ENCODE results near the gene HHLA2. TPM values are rescaled to one million over a fixed set of nuclear protein-coding genes. Genes with fewer than 3 reads are reported as not detected.
A peak's percentile ranks its signal among the peaks of the same experiment; 100 is the strongest.

HHLA2 gene
- total RNA-seq, 3 donors from 2014 or later (not counting 1 experiment from before 2014, with no cell fraction given) = 0.09 TPM; not detected in 2

DNA sequence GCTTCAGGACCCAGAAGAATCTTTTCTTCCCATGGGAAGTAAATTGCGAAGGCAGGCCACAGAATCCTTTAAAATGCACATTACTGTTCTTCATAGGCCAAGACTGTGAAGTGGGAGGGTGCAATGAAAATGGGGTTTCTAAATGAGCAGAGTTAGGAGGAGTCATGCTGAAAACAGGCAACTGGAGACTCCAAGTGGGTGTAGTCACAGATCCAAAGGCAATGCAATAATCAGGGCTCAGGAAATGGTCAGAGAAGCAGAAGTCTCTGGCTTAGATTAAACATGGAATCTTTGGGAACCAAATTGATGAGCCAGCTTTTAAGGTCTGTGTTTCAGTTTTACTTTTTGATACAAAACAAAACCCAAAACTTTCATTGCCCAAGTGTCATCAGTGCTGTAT lies 37.6 kb downstream of the HHLA2 start:
- Histone ChIP-seq H3K36me3 (ENCODE audit: control insufficient read depth, insufficient read depth, low read length) (no peaks in the 10 kb centered on the region), H3K4me1 (ENCODE audit: control insufficient read depth, insufficient read depth, low read length) (no peaks in the 10 kb centered on the region), H3K27me3 (ENCODE audit: control insufficient read depth, insufficient read depth, low read length) (no peaks in the 10 kb centered on the region), H3K27ac (ENCODE audit: low read length) (no peak overlapping the region), H3K9me3 (ENCODE audit: control insufficient read depth, insufficient read depth, low read length) (no peaks in the 10 kb centered on the region), H3K4me3 (ENCODE audit: low read length) (no peak overlapping the region)
- intact Hi-C loops (cut with micrococcal nuclease) = no loop called here
- Mint-ChIP-seq H3K4me3 (no peak overlapping the region), H3K36me3 (no peaks in the 10 kb centered on the region), H3K9me3 (no peaks in the 10 kb centered on the region), H3K27me3 (ENCODE audit: low read depth in 2 of 2) (peaks cover 0 to 2% of the 10 kb centered on the region in 2 donors), H3K27ac (no peak overlapping the region), H3K4me1 (no peaks in the 10 kb centered on the region)
- DNase-seq (no peak), ATAC-seq (no peak)
- no CpG with 5 or more reads among the region's 1 CpG for WGBS (ENCODE audit: insufficient coverage)
- no peak for TF ChIP-seq CTCF (IDR thresholded peaks at IDR 0.05)

DNA sequence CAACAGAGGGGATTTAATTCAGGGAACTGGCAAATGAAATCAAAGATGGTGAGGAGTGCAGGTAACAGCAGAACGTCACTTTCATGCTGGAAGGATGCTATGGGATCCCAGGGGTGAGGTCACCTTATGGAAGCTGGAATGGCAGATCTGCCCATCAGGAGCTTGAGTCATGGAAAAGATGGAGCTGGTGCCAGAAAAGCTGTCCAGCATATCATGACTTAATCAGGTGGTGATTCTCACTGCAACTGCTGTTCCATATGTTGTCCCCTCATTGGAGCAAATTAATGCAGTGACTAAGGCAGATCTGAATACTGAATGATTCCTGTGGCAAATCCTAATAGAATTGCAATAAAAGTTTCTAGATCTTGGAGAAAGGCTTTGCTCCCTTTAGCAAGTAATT lies 38.4 kb downstream of the HHLA2 start:
- H3K27ac Mint-ChIP-seq = no peak overlapping the region
- H3K4me3 Mint-ChIP-seq = no peak overlapping the region
- WGBS (ENCODE audit: insufficient coverage) = 85% methylated on average over 1 of the region's 1 CpG
- no peaks in the 10 kb centered on the region for H3K4me1 Mint-ChIP-seq
- DNase-seq (no peak), ATAC-seq (no peak)
- Histone ChIP-seq H3K27me3 (ENCODE audit: control insufficient read depth, insufficient read depth, low read length) (no peaks in the 10 kb centered on the region), H3K36me3 (ENCODE audit: control insufficient read depth, insufficient read depth, low read length) (no peaks in the 10 kb centered on the region), H3K4me3 (ENCODE audit: low read length) (no peak overlapping the region), H3K4me1 (ENCODE audit: control insufficient read depth, insufficient read depth, low read length) (no peaks in the 10 kb centered on the region), H3K9me3 (ENCODE audit: control insufficient read depth, insufficient read depth, low read length) (no peaks in the 10 kb centered on the region), H3K27ac (ENCODE audit: low read length) (no peak overlapping the region)
- H3K9me3 Mint-ChIP-seq = no peaks in the 10 kb centered on the region
- no peaks in the 10 kb centered on the region for H3K36me3 Mint-ChIP-seq
- TF ChIP-seq CTCF (IDR thresholded peaks at IDR 0.05) = no peak
- peaks cover 0 to 2% of the 10 kb centered on the region in 2 donors for H3K27me3 Mint-ChIP-seq (ENCODE audit: low read depth in 2 of 2)
- intact Hi-C loops (cut with micrococcal nuclease) = no loop called here

GRCh38 chr3:108338901-108339545 lies 42.7 kb downstream of the HHLA2 start:
- no peaks in the 10 kb centered on the region for H3K4me1 ChIP-seq (ENCODE audit: control insufficient read depth, insufficient read depth, low read length)
- Mint-ChIP-seq H3K4me3 (no peak overlapping the region), H3K36me3 (no peaks in the 10 kb centered on the region), H3K9me3 (no peaks in the 10 kb centered on the region), H3K27me3 (ENCODE audit: low read depth in 2 of 2) (no peaks in the 10 kb centered on the region), H3K4me1 (no peaks in the 10 kb centered on the region), H3K27ac (no peak overlapping the region)
- DNase-seq = no peak
- H3K36me3 ChIP-seq (ENCODE audit: control insufficient read depth, insufficient read depth, low read length) = no peaks in the 10 kb centered on the region
- TF ChIP-seq CTCF (IDR thresholded peaks at IDR 0.05) = no peak
- intact Hi-C loops (cut with micrococcal nuclease) = no loop called here
- no peak overlapping the region for H3K27ac ChIP-seq (ENCODE audit: low read length)
- no peaks in the 10 kb centered on the region for H3K27me3 ChIP-seq (ENCODE audit: control insufficient read depth, insufficient read depth, low read length)
- no peak overlapping the region for H3K4me3 ChIP-seq (ENCODE audit: low read length)
- H3K9me3 ChIP-seq (ENCODE audit: control insufficient read depth, insufficient read depth, low read length) = no peaks in the 10 kb centered on the region
- ATAC-seq = peak in 1 of 3 donors; percentile 44

DNA sequence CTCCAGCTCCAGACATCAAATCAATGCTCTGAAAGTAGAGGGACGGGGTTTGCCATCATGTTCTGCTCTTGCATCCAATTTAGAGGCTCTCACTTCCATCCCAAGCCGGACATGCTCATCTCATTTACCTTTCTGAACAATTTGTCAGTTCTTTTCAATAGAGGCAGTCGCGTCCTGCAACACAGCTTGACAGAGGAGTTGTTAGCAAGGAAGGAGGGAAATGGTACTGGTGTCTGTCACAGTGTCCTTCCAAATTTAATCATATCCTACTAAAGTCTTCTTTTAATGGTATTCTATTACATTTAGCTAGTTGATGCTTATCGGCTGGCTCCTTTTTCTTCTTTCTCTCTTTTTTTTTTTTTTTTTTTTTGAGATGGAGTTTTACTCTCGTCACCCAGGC lies 45.6 kb downstream of the HHLA2 start:
- Histone ChIP-seq H3K4me3 (ENCODE audit: low read length) (no peak overlapping the region), H3K27me3 (ENCODE audit: control insufficient read depth, insufficient read depth, low read length) (no peaks in the 10 kb centered on the region), H3K9me3 (ENCODE audit: control insufficient read depth, insufficient read depth, low read length) (no peaks in the 10 kb centered on the region), H3K36me3 (ENCODE audit: control insufficient read depth, insufficient read depth, low read length) (no peaks in the 10 kb centered on the region), H3K27ac (ENCODE audit: low read length) (no peak overlapping the region), H3K4me1 (ENCODE audit: control insufficient read depth, insufficient read depth, low read length) (no peaks in the 10 kb centered on the region)
- peaks cover 0 to 2% of the 10 kb centered on the region in 2 donors for H3K27me3 Mint-ChIP-seq (ENCODE audit: low read depth in 2 of 2)
- TF ChIP-seq CTCF (IDR thresholded peaks at IDR 0.05) = no peak
- no peaks in the 10 kb centered on the region for H3K36me3 Mint-ChIP-seq
- 73% methylated on average over 3 of the region's 6 CpGs for whole genome bisulfite sequencing (ENCODE audit: insufficient coverage)
- no peaks in the 10 kb centered on the region for H3K4me1 Mint-ChIP-seq
- H3K4me3 Mint-ChIP-seq = no peak overlapping the region
- DNase-seq = no peak
- intact Hi-C loops (cut with micrococcal nuclease) = no loop called here
- no peaks in the 10 kb centered on the region for H3K9me3 Mint-ChIP-seq
- no peak overlapping the region for H3K27ac Mint-ChIP-seq
- ATAC-seq = no peak
